Right atrium auricular region (tissue), 2 donors: Measurements from ENCODE around the gene SNX20. TPM values are rescaled to one million over a fixed set of nuclear protein-coding genes. Genes with fewer than 3 reads are reported as not detected.

ENCODE experiments used
- DNase-seq: peaks from one replicate; pipeline ENCODE4 v3.0.0-alpha.2; 2019; ENCODE audit warnings: low spot score
- H3K27ac ChIP-seq, 2 donors: fragments of 200-600 bp; sonication (generic); 1 replicate in 1 of 2; 2 replicates in 1 of 2; pipeline ENCODE4 v1.5.1; 2016 to 2019
- H3K27me3 ChIP-seq, 2 donors: fragments of 200-600 bp; sonication (generic); one replicate each; pipeline versions ENCODE4 v1.5.1 to v1.6.0; 2017 to 2019
- H3K36me3 ChIP-seq: fragments of 200-600 bp; sonication (generic); one replicate; pipeline ENCODE4 v1.5.1; 2016
- H3K4me1 ChIP-seq, 2 donors: fragments of 200-600 bp; sonication (generic); one replicate each; pipeline versions ENCODE4 v1.5.1 to v1.6.0; 2017 to 2019
- H3K4me3 ChIP-seq, 2 donors: fragments of 200-600 bp; sonication (generic); 1 replicate in 1 of 2; 2 replicates in 1 of 2; pipeline ENCODE4 v1.5.1; 2017 to 2019; ENCODE audit warnings: mild to moderate bottlenecking in 1 of 2, moderate library complexity in 1 of 2
- H3K9me3 ChIP-seq, 2 donors: fragments of 200-600 bp; sonication (generic); one replicate each; pipeline ENCODE4 v1.5.1; 2019
- total RNA-seq, 2 donors: library from RNA; depleted of rRNA; stranded (reverse); fragments of >200 nt; gene quantifications; one replicate each; pipeline ENCODE4 v1.1.0, GENCODE V29; 2016
- TF ChIP-seq, protein P1 (sequence below), 2 donors: fragments of 200-600 bp; sonication (generic); IDR thresholded peaks; one replicate each; pipeline ENCODE4 v1.5.1; 2019; ENCODE audit warnings: antibody characterized with exemption in 2 of 2

SNX20 gene
- total RNA-seq, 2 donors from 2014 or later, result 0.89 to 1.9 TPM

DNA sequence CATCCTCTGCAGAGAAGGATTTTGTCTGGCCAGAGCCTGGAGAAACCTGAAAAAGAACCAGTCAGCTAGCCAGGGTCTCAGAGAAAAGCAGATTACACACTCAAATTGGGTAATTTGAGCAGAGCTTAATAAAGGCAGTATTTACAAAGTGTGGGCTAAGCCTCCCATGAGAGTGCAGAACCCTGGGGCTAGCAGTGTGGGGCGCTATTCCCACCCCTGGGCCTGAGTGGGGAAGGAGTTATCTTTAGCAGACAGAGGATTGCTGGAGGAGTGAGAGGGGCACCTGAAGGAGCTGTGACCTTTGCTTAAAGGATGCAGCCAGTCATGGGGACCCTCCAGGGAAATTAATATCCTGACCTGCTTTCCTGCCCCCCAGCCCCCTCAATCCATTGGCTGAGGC lies 46.2 kb downstream of the SNX20 start:
- H3K4me3 ChIP-seq, result no peak overlapping the region
- H3K4me1 ChIP-seq, result no peaks in the 10 kb centered on the region
- no peaks in the 10 kb centered on the region for H3K9me3 ChIP-seq
- DNase-seq, result no peak
- TF ChIP-seq, protein P1, sequence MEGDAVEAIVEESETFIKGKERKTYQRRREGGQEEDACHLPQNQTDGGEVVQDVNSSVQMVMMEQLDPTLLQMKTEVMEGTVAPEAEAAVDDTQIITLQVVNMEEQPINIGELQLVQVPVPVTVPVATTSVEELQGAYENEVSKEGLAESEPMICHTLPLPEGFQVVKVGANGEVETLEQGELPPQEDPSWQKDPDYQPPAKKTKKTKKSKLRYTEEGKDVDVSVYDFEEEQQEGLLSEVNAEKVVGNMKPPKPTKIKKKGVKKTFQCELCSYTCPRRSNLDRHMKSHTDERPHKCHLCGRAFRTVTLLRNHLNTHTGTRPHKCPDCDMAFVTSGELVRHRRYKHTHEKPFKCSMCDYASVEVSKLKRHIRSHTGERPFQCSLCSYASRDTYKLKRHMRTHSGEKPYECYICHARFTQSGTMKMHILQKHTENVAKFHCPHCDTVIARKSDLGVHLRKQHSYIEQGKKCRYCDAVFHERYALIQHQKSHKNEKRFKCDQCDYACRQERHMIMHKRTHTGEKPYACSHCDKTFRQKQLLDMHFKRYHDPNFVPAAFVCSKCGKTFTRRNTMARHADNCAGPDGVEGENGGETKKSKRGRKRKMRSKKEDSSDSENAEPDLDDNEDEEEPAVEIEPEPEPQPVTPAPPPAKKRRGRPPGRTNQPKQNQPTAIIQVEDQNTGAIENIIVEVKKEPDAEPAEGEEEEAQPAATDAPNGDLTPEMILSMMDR (IDR thresholded peaks at IDR 0.05), result no peak
- no peak overlapping the region for H3K27ac ChIP-seq
- H3K27me3 ChIP-seq, result no peaks in the 10 kb centered on the region
- no peaks in the 10 kb centered on the region for H3K36me3 ChIP-seq

DNA sequence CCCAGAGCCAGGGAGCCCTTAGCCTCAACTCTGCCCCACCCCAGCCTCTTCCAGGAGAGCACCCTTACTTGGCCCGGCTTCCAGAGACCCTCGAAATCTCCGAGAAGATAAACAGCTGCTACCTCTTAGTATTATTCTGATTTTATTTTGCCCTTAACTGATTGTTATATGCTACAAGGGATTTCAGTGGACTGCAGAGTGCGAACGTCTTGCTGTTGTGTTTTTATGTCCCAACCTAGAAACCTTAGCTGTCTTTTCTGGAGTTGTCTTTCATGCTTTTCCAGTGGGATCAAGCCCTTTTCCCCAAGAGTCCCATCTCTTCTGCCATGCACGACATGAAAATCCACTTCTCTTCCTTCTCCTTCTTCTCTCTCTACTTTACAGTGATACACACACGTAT lies 47.0 kb downstream of the SNX20 start:
- H3K27ac ChIP-seq, result no peak overlapping the region
- no peaks in the 10 kb centered on the region for H3K36me3 ChIP-seq
- no peak overlapping the region for H3K4me3 ChIP-seq
- no peaks in the 10 kb centered on the region for H3K4me1 ChIP-seq
- no peaks in the 10 kb centered on the region for H3K9me3 ChIP-seq
- no peaks in the 10 kb centered on the region for H3K27me3 ChIP-seq
- DNase-seq, result no peak
- TF ChIP-seq, protein P1 (IDR thresholded peaks at IDR 0.05), result no peak

DNA sequence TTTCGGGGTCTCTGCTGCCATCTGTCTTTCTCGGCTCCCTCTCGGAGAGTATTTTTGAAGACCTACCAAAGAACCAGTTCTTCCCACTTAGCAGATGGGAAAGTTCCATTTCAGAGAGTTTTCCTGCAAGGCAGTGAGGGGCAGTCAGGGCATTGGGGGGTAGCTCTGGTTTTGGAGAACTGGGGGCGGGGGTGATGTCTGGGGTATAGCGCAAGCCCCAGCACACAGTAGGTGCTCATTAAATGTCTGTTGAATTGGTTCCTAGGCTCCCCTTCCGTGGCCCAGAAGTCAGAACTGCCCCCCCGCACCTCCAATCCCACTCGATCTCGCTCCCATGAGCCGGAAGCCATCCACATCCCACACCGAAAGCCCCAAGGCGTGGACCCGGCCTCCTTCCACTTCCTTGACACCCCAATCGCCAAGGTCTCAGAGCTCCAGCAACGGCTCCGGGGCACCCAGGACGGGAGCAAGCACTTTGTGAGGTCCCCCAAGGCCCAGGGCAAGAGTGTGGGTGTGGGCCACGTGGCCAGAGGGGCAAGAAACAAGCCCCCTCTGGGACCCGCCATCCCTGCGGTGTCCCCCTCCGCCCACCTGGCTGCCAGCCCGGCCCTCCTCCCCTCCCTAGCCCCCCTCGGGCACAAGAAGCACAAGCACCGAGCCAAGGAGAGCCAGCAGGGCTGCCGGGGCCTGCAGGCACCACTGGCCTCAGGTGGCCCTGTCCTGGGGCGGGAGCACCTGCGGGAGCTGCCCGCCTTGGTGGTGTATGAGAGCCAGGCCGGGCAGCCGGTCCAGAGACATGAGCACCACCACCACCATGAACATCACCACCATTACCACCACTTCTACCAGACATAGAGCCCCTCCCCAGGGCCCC lies 47.9 kb downstream of the SNX20 start:
- Histone ChIP-seq H3K27me3 (no peaks in the 10 kb centered on the region), H3K4me1 (no peaks in the 10 kb centered on the region), H3K4me3 (no peak overlapping the region), H3K9me3 (no peaks in the 10 kb centered on the region), H3K27ac (no peak overlapping the region), H3K36me3 (no peaks in the 10 kb centered on the region)
- TF ChIP-seq, protein P1 (IDR thresholded peaks at IDR 0.05), result no peak
- DNase-seq, result no peak

DNA sequence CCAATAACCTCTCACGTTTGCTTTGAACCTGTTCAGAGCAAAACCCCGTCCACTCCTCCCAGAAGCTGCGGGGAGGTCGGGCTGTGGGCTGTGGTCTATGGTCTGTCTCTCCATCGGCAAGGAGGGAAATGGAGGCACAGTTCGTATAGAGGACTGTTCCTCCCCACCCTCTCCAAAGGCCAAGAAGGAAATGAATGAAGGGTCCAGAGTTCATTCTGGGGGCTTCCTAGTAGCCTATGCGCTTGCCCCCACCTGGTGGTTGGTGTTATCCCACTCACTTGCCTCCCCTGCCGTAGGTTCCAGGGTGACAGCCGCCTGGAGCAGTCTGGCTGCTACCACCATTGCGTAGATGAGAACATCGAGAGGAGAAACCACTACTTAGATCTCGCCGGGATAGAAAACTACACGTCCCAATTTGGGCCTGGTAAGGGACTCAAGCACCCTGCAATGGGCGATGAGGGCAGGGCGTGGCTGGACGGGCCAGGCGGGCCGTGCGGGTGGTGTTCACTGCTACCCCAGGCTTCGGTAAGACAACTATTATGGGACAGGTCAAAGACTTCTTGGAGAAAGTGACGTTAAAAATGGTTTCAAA lies 49.0 kb downstream of the SNX20 start:
- Histone ChIP-seq H3K4me3 (no peak overlapping the region), H3K27ac (no peak overlapping the region), H3K4me1 (peaks cover 0 to 7% of the 10 kb centered on the region in 2 donors), H3K27me3 (no peaks in the 10 kb centered on the region), H3K9me3 (no peaks in the 10 kb centered on the region), H3K36me3 (no peaks in the 10 kb centered on the region)
- no peak for DNase-seq
- TF ChIP-seq, protein P1 (IDR thresholded peaks at IDR 0.05), result no peak

DNA sequence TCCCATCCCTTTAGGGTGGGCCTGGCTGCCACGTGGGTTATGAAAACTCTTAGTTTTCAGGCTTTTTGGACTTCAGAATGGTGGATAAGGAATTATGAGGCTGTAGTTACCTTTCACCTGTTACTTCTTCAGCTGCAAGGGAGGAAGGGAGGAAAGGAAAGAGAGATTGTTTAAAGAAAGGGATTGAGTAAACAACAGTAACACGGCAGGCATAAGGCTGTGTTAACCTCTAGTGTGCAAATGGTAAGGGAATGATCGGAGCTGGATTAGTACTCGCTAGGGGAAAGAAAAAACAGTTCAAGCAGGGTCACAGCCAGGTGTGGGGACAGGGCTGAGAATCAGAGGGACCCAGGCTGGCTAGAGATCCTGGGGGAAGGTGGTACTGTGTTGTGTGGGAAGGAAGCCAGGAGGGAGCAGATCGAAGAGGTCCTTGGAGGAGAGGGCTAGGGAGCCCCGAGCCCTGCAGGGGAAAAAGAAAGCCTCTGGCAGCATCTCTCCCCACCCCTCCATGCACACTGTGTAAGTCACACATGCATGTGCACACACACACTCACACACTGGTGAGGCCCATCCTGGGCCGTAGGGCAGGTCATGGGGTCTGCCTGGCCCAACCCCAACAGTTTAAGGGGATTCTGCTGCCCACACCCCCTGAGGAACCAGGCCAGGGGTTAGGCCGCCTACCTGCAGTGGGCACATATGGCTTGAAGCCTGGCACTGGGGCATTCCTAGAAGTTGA lies 49.7 kb downstream of the SNX20 start:
- no peak overlapping the region for H3K27ac ChIP-seq

More for the DNA sequence above, 49.7 kb downstream of the SNX20 start:
- Histone ChIP-seq H3K36me3 (no peaks in the 10 kb centered on the region), H3K4me1 (peaks cover 0 to 11% of the 10 kb centered on the region in 2 donors), H3K4me3 (no peak overlapping the region), H3K27me3 (no peaks in the 10 kb centered on the region), H3K9me3 (no peaks in the 10 kb centered on the region)
- TF ChIP-seq, protein P1 (IDR thresholded peaks at IDR 0.05), result no peak
- DNase-seq, result no peak
